HCT116 (cell line): Measurements from ENCODE around the gene SHCBP1L. TPM values are rescaled to one million over a fixed set of nuclear protein-coding genes. Genes with fewer than 3 reads are reported as not detected.

Experiments used
- ATAC-seq: fragments of 200-7000 bp; cut with Tn5 transposase; 2 replicates; pipeline ENCODE4 v1.9.1; 2020; ENCODE audit warnings: mild to moderate bottlenecking, moderate library complexity
- BruUV-seq: library from RNA; stranded (reverse); fragments of 400-500 nt; replicated peaks from 2 replicates; lab custom pipeline; 2021; lab: Mats Ljungman, UMichigan
- CTCF ChIA-PET: fragments of 300-600 bp; sonication (Branson Sonifier 250); formaldehyde crosslinking; loops from one replicate; lab custom pipeline; 2021; ENCODE audit warnings: antibody characterized with exemption; lab: Charles Lee
- POLR2A ChIA-PET: fragments of 300-600, 350-600 bp; sonication (Branson Sonifier 250); formaldehyde crosslinking; loops from one replicate; lab custom pipeline; 2021; ENCODE audit warnings: antibody characterized with exemption; lab: Charles Lee
- RAD21 ChIA-PET, 2 experiments: fragments of 300-600 bp; sonication (Branson Sonifier 250); formaldehyde crosslinking; loops; one replicate each; lab custom pipeline; 2023; ENCODE audit warnings: low total read pairs in 2 of 2; ENCODE audit not compliant: uncharacterized antibody in 2 of 2, unreplicated experiment in 2 of 2, low non-redundant PET in 1 of 2; lab: Charles Lee
- DNase-seq: peaks from one replicate; pipeline ENCODE4 v3.0.0-alpha.2; 2010; ENCODE audit warnings: low read depth, low spot score
- H2AFZ ChIP-seq: fragments of 200-600 bp; shearing (Covaris generic), sonication (generic); 2 replicates; pipeline ENCODE4 v1.6.1; 2017; ENCODE audit warnings: low read depth, mixed run types, mixed read lengths, antibody characterized with exemption, low read length; ENCODE audit not compliant: poor library complexity, severe bottlenecking
- H3K27ac ChIP-seq: 2 replicates; pipeline ENCODE4 v1.5.1; 2012; ENCODE audit warnings: low read depth, low read length
- H3K27me3 ChIP-seq: fragments of 200-600 bp; sonication (generic); 2 replicates; pipeline ENCODE4 v1.6.1; 2016; ENCODE audit warnings: mixed run types, low read length, mixed read lengths; ENCODE audit not compliant: insufficient read depth
- H3K36me3 ChIP-seq, 2 experiments: fragments of 200-500 bp in 1 of 2; fragments of 200-600 bp in 1 of 2; sonication (Bioruptor generic) in 1 of 2; sonication (generic) in 1 of 2; 2 replicates each; pipeline versions ENCODE4 v1.5.1 to v1.6.1; 2014 to 2016; ENCODE audit warnings: low read length in 2 of 2, inconsistent platforms in 1 of 2, mixed read lengths in 1 of 2, mixed run types in 1 of 2; ENCODE audit not compliant: insufficient read depth in 2 of 2, control insufficient read depth in 1 of 2
- H3K4me1 ChIP-seq, 2 experiments: fragments of 200-600 bp in 1 of 2; sonication (generic) in 1 of 2; 2 replicates each; pipeline versions ENCODE4 v1.5.1 to v1.6.1; 2012 to 2017; ENCODE audit warnings: low read length in 2 of 2, inconsistent platforms in 1 of 2, mild to moderate bottlenecking in 1 of 2, mixed read lengths in 1 of 2, mixed run types in 1 of 2, moderate library complexity in 1 of 2; ENCODE audit not compliant: insufficient read depth in 2 of 2, control insufficient read depth in 1 of 2
- H3K4me2 ChIP-seq: fragments of 200-600 bp; sonication (generic); 2 replicates; pipeline ENCODE4 v1.6.1; 2017; ENCODE audit warnings: mixed run types, low read length, mixed read lengths
- H3K4me3 ChIP-seq, 2 experiments: fragments of 200-600 bp in 1 of 2; sonication (generic) in 1 of 2; replicated peaks in 1 of 2; 2 replicates each; pipeline ENCODE4 v1.5.1; 2011 to 2016; ENCODE audit warnings: low read length in 2 of 2, control low read depth in 1 of 2, low read depth in 1 of 2, mild to moderate bottlenecking in 1 of 2, mixed read lengths in 1 of 2, mixed run types in 1 of 2
- H3K79me2 ChIP-seq: fragments of 200-600 bp; sonication (generic); 2 replicates; pipeline ENCODE4 v1.6.1; 2017; ENCODE audit warnings: mild to moderate bottlenecking, mixed run types, low read length, moderate library complexity, mixed read lengths; ENCODE audit not compliant: insufficient read depth
- H3K9ac ChIP-seq: fragments of 200-600 bp; sonication (generic); 2 replicates; pipeline ENCODE4 v1.6.1; 2016; ENCODE audit warnings: low read length, mixed read lengths
- H3K9me2 ChIP-seq: fragments of 200-600 bp; sonication (generic), shearing (Covaris generic); 2 replicates; pipeline ENCODE4 v1.6.1; 2017; ENCODE audit warnings: mixed run types, mild to moderate bottlenecking, moderate library complexity; ENCODE audit not compliant: insufficient read depth
- H3K9me3 ChIP-seq, 2 experiments: fragments of 200-500 bp in 1 of 2; fragments of 200-600 bp in 1 of 2; sonication (Bioruptor generic) in 1 of 2; sonication (generic) in 1 of 2; 2 replicates each; pipeline ENCODE4 v1.6.1; 2014 to 2017; ENCODE audit warnings: low read length in 2 of 2, mixed read lengths in 2 of 2, inconsistent platforms in 1 of 2, low read depth in 1 of 2, mild to moderate bottlenecking in 1 of 2, mixed run types in 1 of 2, moderate library complexity in 1 of 2; ENCODE audit not compliant: control insufficient read depth in 1 of 2, insufficient read depth in 1 of 2
- H4K20me1 ChIP-seq: fragments of 200-600 bp; sonication (generic), shearing (Covaris generic); 2 replicates; pipeline ENCODE4 v1.6.1; 2017; ENCODE audit warnings: mixed run types, mild to moderate bottlenecking, moderate library complexity; ENCODE audit not compliant: insufficient read depth
- CBX3 ChIP-seq: IDR thresholded peaks from 2 replicates; pipeline ENCODE4 v1.6.1; 2012; ENCODE audit warnings: low read depth
- CTCF ChIP-seq, 3 experiments: fragments of 200-600 bp in 1 of 3; sonication (generic) in 1 of 3; IDR thresholded peaks in 2 of 3; conservative IDR thresholded peaks in 1 of 3; 2 replicates each; pipeline ENCODE4 v1.5.1; 2012 to 2017; ENCODE audit warnings: low read depth in 2 of 3, low read length in 2 of 3, antibody characterized with exemption in 1 of 3, borderline replicate concordance in 1 of 3, control low read depth in 1 of 3, mild to moderate bottlenecking in 1 of 3, mixed read lengths in 1 of 3, mixed run types in 1 of 3, moderate library complexity in 1 of 3; ENCODE audit not compliant: insufficient read depth in 1 of 3
- FOSL1 ChIP-seq: IDR thresholded peaks from 2 replicates; pipeline ENCODE4 v1.6.1; 2012; ENCODE audit warnings: low read depth
- JUND ChIP-seq: IDR thresholded peaks from 2 replicates; pipeline ENCODE4 v1.6.1; 2012
- POLR2A ChIP-seq: IDR thresholded peaks from 2 replicates; pipeline ENCODE4 v1.7.0; 2011; ENCODE audit warnings: borderline replicate concordance; ENCODE audit not compliant: insufficient read depth, insufficient read length; ENCODE audit errors: extremely low read depth
- REST ChIP-seq: IDR thresholded peaks from 2 replicates; pipeline ENCODE4 v1.6.1; 2012; ENCODE audit warnings: low read depth
- SP1 ChIP-seq: IDR thresholded peaks from 2 replicates; pipeline ENCODE4 v1.6.1; 2012; ENCODE audit warnings: low read depth
- SRF ChIP-seq: IDR thresholded peaks from 2 replicates; pipeline ENCODE4 v1.6.1; 2012; ENCODE audit warnings: low read depth
- TCF7L2 ChIP-seq: IDR thresholded peaks from 2 replicates; pipeline ENCODE4 v1.7.0; 2011; ENCODE audit warnings: borderline replicate concordance, inconsistent platforms; ENCODE audit not compliant: insufficient read depth, insufficient read length; ENCODE audit errors: extremely low read depth
- YY1 ChIP-seq: IDR thresholded peaks from 2 replicates; pipeline ENCODE4 v1.6.1; 2011; ENCODE audit warnings: low read length, low read depth, moderate library complexity, mild to moderate bottlenecking; ENCODE audit not compliant: insufficient replicate concordance; ENCODE audit errors: extremely low read depth
- intact Hi-C: fragments of 100-400 bp; cut with micrococcal nuclease; formaldehyde crosslinking; loops from 2 replicates; pipeline ENCODE4 v1.10.0; 2022
- total RNA-seq: library from RNA; stranded (reverse); gene quantifications from one replicate; pipeline ENCODE4 v1.2.1, GENCODE V29; 2021; ENCODE audit not compliant: unreplicated experiment
- TF ChIP-seq, protein P1 (sequence below): IDR thresholded peaks from 2 replicates; pipeline ENCODE4 v1.6.1; 2012
- TF ChIP-seq, protein P2 (sequence below): IDR thresholded peaks from 2 replicates; pipeline ENCODE4 v1.6.1; 2011; ENCODE audit warnings: mild to moderate bottlenecking, low read length, moderate library complexity; ENCODE audit not compliant: insufficient replicate concordance; ENCODE audit errors: extremely low read depth
- TF ChIP-seq, protein P3 (sequence below): IDR thresholded peaks from 2 replicates; pipeline ENCODE4 v1.6.1; 2012

Gene SHCBP1L
- total RNA-seq, 1 experiment from 2014 or later: not detected

- H3K4me2 ChIP-seq: no peak overlapping the region
- intact Hi-C loops: no loop called here
- RAD21 ChIA-PET: no interaction called here
- POLR2A ChIA-PET: no interaction called here
- CTCF ChIA-PET: interaction anchor here (1.0 kb wide), 1 partner anchor 236 kb away, joined by 3 read pairs; no protein-coding TSS in a partner anchor
- no peaks in the 10 kb centered on the region for H4K20me1 ChIP-seq
- H3K79me2 ChIP-seq: no peaks in the 10 kb centered on the region
- H2AFZ ChIP-seq: no peak overlapping the region
- no peaks in the 10 kb centered on the region for H3K9me2 ChIP-seq
- ATAC-seq (no peak), DNase-seq (no peak)
- H3K4me1 ChIP-seq: peaks cover 0 to 8% of the 10 kb centered on the region in 2 experiments; a peak in 1 of 4 replicates
- H3K36me3 ChIP-seq: no peaks in the 10 kb centered on the region
- TF ChIP-seq YY1 (no peak), SP1 (no peak), TCF7L2 (no peak), CBX3 (no peak), REST (no peak), POLR2A (no peak), SRF (no peak), CTCF (IDR thresholded peaks at IDR 0.05 in 2 of 3, conservative IDR thresholded peaks at IDR 0.05 in 1 of 3; ENCODE audit: borderline replicate concordance in 1 of 3, insufficient read depth in 1 of 3, low read depth in 2 of 3, low read length in 2 of 3) (no peak), FOSL1 (no peak), JUND (no peak)
- TF ChIP-seq, protein P1, sequence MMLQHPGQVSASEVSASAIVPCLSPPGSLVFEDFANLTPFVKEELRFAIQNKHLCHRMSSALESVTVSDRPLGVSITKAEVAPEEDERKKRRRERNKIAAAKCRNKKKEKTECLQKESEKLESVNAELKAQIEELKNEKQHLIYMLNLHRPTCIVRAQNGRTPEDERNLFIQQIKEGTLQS: no peak
- TF ChIP-seq, protein P2, sequence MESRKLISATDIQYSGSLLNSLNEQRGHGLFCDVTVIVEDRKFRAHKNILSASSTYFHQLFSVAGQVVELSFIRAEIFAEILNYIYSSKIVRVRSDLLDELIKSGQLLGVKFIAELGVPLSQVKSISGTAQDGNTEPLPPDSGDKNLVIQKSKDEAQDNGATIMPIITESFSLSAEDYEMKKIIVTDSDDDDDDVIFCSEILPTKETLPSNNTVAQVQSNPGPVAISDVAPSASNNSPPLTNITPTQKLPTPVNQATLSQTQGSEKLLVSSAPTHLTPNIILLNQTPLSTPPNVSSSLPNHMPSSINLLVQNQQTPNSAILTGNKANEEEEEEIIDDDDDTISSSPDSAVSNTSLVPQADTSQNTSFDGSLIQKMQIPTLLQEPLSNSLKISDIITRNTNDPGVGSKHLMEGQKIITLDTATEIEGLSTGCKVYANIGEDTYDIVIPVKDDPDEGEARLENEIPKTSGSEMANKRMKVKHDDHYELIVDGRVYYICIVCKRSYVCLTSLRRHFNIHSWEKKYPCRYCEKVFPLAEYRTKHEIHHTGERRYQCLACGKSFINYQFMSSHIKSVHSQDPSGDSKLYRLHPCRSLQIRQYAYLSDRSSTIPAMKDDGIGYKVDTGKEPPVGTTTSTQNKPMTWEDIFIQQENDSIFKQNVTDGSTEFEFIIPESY: no peak
- TF ChIP-seq, protein P3, sequence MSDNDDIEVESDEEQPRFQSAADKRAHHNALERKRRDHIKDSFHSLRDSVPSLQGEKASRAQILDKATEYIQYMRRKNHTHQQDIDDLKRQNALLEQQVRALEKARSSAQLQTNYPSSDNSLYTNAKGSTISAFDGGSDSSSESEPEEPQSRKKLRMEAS: no peak
- BruUV-seq: no TSS peak
- H3K4me3 ChIP-seq: no peak overlapping the region
- no peaks in the 10 kb centered on the region for H3K27me3 ChIP-seq
- no peak overlapping the region for H3K9ac ChIP-seq
- no peaks in the 10 kb centered on the region for H3K9me3 ChIP-seq
- no peak overlapping the region for H3K27ac ChIP-seq
Measured at GRCh38 chr1:182998482-182998881, 45.5 kb upstream of the SHCBP1L start.
